ENCODE data around the gene ATXN1L. TPM values are rescaled to one million over a fixed set of nuclear protein-coding genes. Genes with fewer than 3 reads are reported as not detected.

The ATXN1L gene, protein sequence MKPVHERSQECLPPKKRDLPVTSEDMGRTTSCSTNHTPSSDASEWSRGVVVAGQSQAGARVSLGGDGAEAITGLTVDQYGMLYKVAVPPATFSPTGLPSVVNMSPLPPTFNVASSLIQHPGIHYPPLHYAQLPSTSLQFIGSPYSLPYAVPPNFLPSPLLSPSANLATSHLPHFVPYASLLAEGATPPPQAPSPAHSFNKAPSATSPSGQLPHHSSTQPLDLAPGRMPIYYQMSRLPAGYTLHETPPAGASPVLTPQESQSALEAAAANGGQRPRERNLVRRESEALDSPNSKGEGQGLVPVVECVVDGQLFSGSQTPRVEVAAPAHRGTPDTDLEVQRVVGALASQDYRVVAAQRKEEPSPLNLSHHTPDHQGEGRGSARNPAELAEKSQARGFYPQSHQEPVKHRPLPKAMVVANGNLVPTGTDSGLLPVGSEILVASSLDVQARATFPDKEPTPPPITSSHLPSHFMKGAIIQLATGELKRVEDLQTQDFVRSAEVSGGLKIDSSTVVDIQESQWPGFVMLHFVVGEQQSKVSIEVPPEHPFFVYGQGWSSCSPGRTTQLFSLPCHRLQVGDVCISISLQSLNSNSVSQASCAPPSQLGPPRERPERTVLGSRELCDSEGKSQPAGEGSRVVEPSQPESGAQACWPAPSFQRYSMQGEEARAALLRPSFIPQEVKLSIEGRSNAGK
- 11.1 TPM for polyA plus RNA-seq (2013, experiment 1 of 2)
- polyA plus RNA-seq (2013, experiment 2 of 2), result 10.8 TPM

DNA sequence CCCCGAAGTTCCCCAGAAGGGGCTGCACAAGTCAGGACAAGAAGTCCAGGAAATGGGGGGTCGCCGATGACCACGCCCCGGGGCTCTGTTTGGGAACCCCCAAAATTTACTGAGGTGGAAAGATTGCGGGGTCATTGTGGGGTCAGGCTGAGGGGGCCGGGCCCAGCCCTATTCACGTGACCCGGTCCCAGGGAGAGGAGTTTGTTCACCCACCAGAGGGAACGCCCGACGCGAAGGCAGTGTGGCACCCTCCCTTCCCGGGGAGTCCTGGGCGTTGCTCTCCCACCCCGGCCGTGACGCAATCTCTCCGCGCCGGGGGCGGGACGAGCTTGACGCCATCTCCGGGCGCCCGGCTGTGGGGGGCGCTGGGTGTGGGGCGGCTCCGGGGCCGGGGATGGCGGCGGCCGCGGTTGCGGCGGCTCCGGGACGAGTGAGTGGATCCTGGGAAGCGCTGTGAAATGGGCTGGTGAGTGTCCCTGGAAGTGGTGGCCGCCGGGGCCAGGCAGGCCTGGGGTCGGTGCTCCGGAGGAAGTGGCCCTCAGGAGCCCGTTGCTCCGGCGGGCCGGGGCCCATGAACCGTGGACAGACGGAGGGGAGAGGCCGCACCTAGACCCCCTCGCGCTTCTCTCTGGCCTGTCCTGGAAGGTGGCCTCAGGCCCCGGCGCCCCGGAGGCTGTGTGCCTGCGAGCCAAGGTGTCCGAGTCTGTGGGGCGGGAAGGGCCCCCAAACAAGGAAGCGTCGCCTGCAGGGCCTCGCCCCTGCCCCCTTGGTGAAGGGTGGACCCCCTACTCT is at the start of gene ATXN1L:
TSS of gene ATXN1L (plus strand) at position 338 of the 792 bp plus-strand sequence. CDS start 3,765 bp downstream, outside the sequence.
- Histone ChIP-seq H3K4ac (ENCODE audit: low read depth, low read length) (peak within 1 kb of the TSS; percentile 5), H3K4me1 (ENCODE audit: control insufficient read depth, low read depth, low read length) (peaks cover 3% of the 10 kb centered on the region), H2AK5ac (ENCODE audit: low read length) (no peak within 1 kb of the TSS), H2BK120ac (ENCODE audit: low read depth, low read length) (peak within 1 kb of the TSS; percentile 29), H3K23ac (ENCODE audit: low read length) (no peak within 1 kb of the TSS), H3K27me3 (ENCODE audit: insufficient read depth, low read length, poor library complexity) (no peaks in the 10 kb centered on the region), H2BK15ac (replicated peaks; ENCODE audit: low read depth) (no peak within 1 kb of the TSS), H3K4me3 (ENCODE audit: low read length) (peak within 1 kb of the TSS; percentile 97), H3K79me1 (ENCODE audit: low read length) (peaks cover 13% of the 10 kb centered on the region), H3K27ac (ENCODE audit: low read depth, low read length) (no peak within 1 kb of the TSS), H4K8ac (ENCODE audit: low read depth, low read length) (peak within 1 kb of the TSS; percentile 89), H3K9ac (ENCODE audit: low read length) (peak within 1 kb of the TSS; percentile 83), H2BK5ac (ENCODE audit: low read length) (no peak within 1 kb of the TSS), H4K5ac (ENCODE audit: low read length) (no peak within 1 kb of the TSS), H3K18ac (ENCODE audit: low read length) (peak within 1 kb of the TSS; percentile 72), H3K79me2 (ENCODE audit: control insufficient read depth, insufficient read depth, low read length) (peaks cover 17% of the 10 kb centered on the region), H3K36me3 (ENCODE audit: control insufficient read depth, insufficient read depth, low read length) (peaks cover 7% of the 10 kb centered on the region), H3K4me2 (ENCODE audit: low read length) (peak within 1 kb of the TSS; percentile 100), H3K56ac (ENCODE audit: low read length) (peak within 1 kb of the TSS; percentile 95)
- WGBS (ENCODE audit: extremely low coverage, insufficient coverage, low lambda C conversion rate), result no CpG with 5 or more reads among the region's 62 CpGs
- DNase-seq, result peak; percentile 92

DNA sequence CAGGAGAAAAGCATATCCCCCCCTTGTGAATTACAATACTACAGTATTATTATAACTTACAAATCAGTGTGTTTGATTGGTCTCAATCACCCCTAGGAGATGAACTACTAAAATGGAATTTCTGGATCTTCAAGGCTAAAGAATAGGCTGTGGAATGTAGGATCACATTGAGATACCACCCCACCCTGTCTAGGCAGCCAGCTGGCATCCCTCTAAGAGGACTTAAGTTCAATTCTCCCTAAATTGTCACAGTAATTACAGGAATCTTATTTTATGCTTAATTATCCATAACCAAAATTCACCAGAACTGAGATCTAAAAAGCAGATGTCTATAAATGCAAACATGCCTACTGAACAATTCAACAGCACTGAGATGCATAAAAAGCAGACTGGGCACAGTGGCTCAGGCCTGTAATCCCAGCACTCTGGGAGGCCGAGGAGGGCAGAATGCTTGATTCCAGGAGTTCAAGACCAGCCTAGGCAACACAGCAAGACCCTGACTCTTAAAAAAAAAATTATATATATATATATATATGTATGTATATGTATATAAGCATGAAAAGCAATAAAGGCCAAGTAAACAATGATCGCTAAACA is 49.2 kb upstream of the ATXN1L start:
- no peak overlapping the region for H3K18ac ChIP-seq (ENCODE audit: low read length)
- H3K27me3 ChIP-seq (ENCODE audit: insufficient read depth, low read length, poor library complexity), result no peaks in the 10 kb centered on the region
- H3K9ac ChIP-seq (ENCODE audit: low read length), result no peak overlapping the region
- H3K4ac ChIP-seq (ENCODE audit: low read depth, low read length), result no peak overlapping the region
- no peak overlapping the region for H3K56ac ChIP-seq (ENCODE audit: low read length)
- no peak for DNase-seq
- no peak overlapping the region for H3K4me3 ChIP-seq (ENCODE audit: low read length)
- H2BK15ac ChIP-seq (replicated peaks; ENCODE audit: low read depth), result no peak overlapping the region
- no peak overlapping the region for H3K23ac ChIP-seq (ENCODE audit: low read length)
- no peak overlapping the region for H4K5ac ChIP-seq (ENCODE audit: low read length)
- no peaks in the 10 kb centered on the region for H3K4me1 ChIP-seq (ENCODE audit: control insufficient read depth, low read depth, low read length)
- no CpG with 5 or more reads among the region's 2 CpGs for WGBS (ENCODE audit: extremely low coverage, insufficient coverage, low lambda C conversion rate)
- peaks cover 5% of the 10 kb centered on the region for H3K79me1 ChIP-seq (ENCODE audit: low read length)
- H2BK5ac ChIP-seq (ENCODE audit: low read length), result no peak overlapping the region
- H3K4me2 ChIP-seq (ENCODE audit: low read length), result no peak overlapping the region
- H3K79me2 ChIP-seq (ENCODE audit: control insufficient read depth, insufficient read depth, low read length), result peaks cover 28% of the 10 kb centered on the region
- H2AK5ac ChIP-seq (ENCODE audit: low read length), result no peak overlapping the region
- no peak overlapping the region for H2BK120ac ChIP-seq (ENCODE audit: low read depth, low read length)
- H3K36me3 ChIP-seq (ENCODE audit: control insufficient read depth, insufficient read depth, low read length), result no peaks in the 10 kb centered on the region
- no peak overlapping the region for H3K27ac ChIP-seq (ENCODE audit: low read depth, low read length)
- no peak overlapping the region for H4K8ac ChIP-seq (ENCODE audit: low read depth, low read length)

DNA sequence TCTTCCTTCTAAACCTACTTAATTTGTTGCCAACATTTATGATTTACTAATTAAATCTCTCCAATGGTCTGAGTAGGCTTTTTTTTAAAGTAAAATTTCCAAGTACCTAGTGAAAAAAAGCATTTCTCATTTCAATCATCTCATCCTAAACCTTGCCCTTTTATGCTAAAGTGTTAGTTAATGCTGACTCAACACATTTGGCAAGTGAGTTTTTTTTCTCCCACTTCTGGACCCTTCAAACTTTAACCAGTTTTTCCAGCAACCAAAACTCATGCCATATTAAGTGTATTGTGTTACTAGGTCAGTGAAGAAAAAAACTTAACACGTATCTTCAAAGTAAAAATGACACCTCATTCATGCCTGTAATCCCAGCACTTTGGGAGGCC is 42.5 kb upstream of the ATXN1L start:
- Histone ChIP-seq H3K23ac (ENCODE audit: low read length) (no peak overlapping the region), H3K27ac (ENCODE audit: low read depth, low read length) (no peak overlapping the region), H4K5ac (ENCODE audit: low read length) (no peak overlapping the region), H3K4me3 (ENCODE audit: low read length) (no peak overlapping the region), H3K4ac (ENCODE audit: low read depth, low read length) (no peak overlapping the region), H3K27me3 (ENCODE audit: insufficient read depth, low read length, poor library complexity) (no peaks in the 10 kb centered on the region), H3K9ac (ENCODE audit: low read length) (no peak overlapping the region), H2AK5ac (ENCODE audit: low read length) (no peak overlapping the region), H3K79me2 (ENCODE audit: control insufficient read depth, insufficient read depth, low read length) (peaks cover 43% of the 10 kb centered on the region), H3K36me3 (ENCODE audit: control insufficient read depth, insufficient read depth, low read length) (no peaks in the 10 kb centered on the region), H3K4me2 (ENCODE audit: low read length) (no peak overlapping the region), H2BK120ac (ENCODE audit: low read depth, low read length) (no peak overlapping the region), H2BK15ac (replicated peaks; ENCODE audit: low read depth) (no peak overlapping the region), H2BK5ac (ENCODE audit: low read length) (no peak overlapping the region), H4K8ac (ENCODE audit: low read depth, low read length) (no peak overlapping the region), H3K56ac (ENCODE audit: low read length) (no peak overlapping the region), H3K18ac (ENCODE audit: low read length) (no peak overlapping the region), H3K4me1 (ENCODE audit: control insufficient read depth, low read depth, low read length) (peaks cover 2% of the 10 kb centered on the region), H3K79me1 (ENCODE audit: low read length) (peaks cover 6% of the 10 kb centered on the region)
- DNase-seq, result no peak
- no CpG with 5 or more reads among the region's 1 CpG for WGBS (ENCODE audit: extremely low coverage, insufficient coverage, low lambda C conversion rate)

DNA sequence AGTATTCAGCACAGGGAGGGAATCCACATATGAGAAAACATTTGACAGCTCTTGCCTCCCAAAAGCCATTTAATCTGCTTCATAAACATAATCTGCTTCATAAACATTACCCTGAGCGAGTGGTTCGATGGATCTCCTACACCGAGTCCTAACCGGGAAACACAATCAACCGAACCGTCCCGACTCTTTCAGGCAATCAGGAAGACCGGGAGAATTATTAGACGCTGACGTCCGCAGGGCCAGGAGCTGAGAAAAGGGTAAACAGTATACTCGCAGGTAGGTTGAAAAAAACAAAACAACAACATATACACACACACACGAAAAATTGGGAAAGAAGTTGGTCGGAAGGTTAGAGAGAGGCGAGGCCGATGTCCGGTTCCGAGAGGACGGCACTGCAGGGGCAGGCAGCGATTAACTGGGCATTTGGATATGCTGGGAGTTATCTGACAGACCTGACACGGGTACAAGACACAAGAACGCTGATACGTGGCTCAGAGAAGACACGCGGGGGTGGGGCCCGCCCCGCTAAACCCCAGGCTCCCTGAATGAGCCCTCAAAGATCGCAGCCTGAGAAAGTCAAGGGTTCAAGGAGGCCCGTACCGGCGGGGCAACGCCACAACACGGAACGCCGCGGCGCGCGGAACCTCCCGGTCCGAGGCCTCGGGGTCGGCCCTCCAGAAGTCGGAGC is 37.7 kb upstream of the ATXN1L start:
- no peak overlapping the region for H4K5ac ChIP-seq (ENCODE audit: low read length)
- H3K27ac ChIP-seq (ENCODE audit: low read depth, low read length), result peak overlapping the region; percentile 65
- H2AK5ac ChIP-seq (ENCODE audit: low read length), result no peak overlapping the region
- DNase-seq, result peak; percentile 39
- no peaks in the 10 kb centered on the region for H3K36me3 ChIP-seq (ENCODE audit: control insufficient read depth, insufficient read depth, low read length)
- WGBS (ENCODE audit: extremely low coverage, insufficient coverage, low lambda C conversion rate), result no CpG with 5 or more reads among the region's 44 CpGs
- no peak overlapping the region for H2BK15ac ChIP-seq (replicated peaks; ENCODE audit: low read depth)
- H3K18ac ChIP-seq (ENCODE audit: low read length), result peak overlapping the region; percentile 62
- H3K56ac ChIP-seq (ENCODE audit: low read length), result peak overlapping the region; percentile 99
- peaks cover 40% of the 10 kb centered on the region for H3K79me2 ChIP-seq (ENCODE audit: control insufficient read depth, insufficient read depth, low read length)
- H3K4me2 ChIP-seq (ENCODE audit: low read length), result peak overlapping the region; percentile 53
- H4K8ac ChIP-seq (ENCODE audit: low read depth, low read length), result no peak overlapping the region
- no peak overlapping the region for H2BK5ac ChIP-seq (ENCODE audit: low read length)
- peak overlapping the region; percentile 91 for H3K4ac ChIP-seq (ENCODE audit: low read depth, low read length)
- H2BK120ac ChIP-seq (ENCODE audit: low read depth, low read length), result no peak overlapping the region
- H3K4me1 ChIP-seq (ENCODE audit: control insufficient read depth, low read depth, low read length), result peaks cover 2% of the 10 kb centered on the region
- H3K4me3 ChIP-seq (ENCODE audit: low read length), result peak overlapping the region; percentile 93
- no peaks in the 10 kb centered on the region for H3K27me3 ChIP-seq (ENCODE audit: insufficient read depth, low read length, poor library complexity)
- H3K23ac ChIP-seq (ENCODE audit: low read length), result peak overlapping the region; percentile 48
- H3K9ac ChIP-seq (ENCODE audit: low read length), result peak overlapping the region; percentile 96
- H3K79me1 ChIP-seq (ENCODE audit: low read length), result peaks cover 6% of the 10 kb centered on the region

Measured in mesendoderm (in vitro differentiated cells).